Middle frontal gyrus (tissue), 1 donor: ENCODE data around the gene SCTR.

Experiments
- DNase-seq: peaks from one replicate; pipeline ENCODE4 v3.0.0-alpha.2; 2015; ENCODE audit warnings: low spot score; ENCODE audit errors: extremely low spot score

SCTR gene

DNA sequence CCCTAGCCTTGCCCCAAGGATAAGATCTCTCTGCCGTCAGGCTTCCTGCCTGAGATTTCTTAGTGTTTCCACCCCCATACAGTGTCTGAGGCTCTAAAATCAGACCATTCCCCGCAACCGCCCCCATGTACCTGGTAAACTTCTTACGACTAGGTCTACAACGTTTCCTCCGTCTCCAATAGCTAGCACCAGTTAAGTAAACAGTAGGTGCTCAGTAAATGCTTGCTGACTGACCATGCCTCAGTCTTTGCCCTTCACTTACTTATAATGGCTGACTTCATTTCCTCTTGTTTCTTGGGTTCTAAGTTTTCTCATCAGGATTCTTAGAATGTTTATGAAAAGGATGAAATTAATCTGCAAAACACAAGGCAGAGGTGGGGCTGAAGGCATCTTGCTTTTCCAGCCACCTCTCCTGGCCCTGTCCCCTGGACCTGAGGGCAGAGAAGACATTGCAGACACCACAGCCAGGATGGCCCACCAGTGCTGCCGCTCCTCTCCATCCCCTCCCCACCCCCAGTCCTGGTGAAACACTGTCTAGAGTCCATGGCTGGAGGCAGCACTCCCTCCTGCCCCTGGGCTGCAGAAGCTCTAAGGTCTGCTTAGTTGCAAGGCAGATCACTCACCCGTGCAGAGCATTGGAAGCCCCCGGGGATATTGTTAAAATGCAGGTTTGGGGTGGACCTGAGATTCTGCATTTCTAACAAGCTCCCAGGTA lies 75.7 kb downstream of the SCTR start:
- DNase-seq, result no peak

DNA sequence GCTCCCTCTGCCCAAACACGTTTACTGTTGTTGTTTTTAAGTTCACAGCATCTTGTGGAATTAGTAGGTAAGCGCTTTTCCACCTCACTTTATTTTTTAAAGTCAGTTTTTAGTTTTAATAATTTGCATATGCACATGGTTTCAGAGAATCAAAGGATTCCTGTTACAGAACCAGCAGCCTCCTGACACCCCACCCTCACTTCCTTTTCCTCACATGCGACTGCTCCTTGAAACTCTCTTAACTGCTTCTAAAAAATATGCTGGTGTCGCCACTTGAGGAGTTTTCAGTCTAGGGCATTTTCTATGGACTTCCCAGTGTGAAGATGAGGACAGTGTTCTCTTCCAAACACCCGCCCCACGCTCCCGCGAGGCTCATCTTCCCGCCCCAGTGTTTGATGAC lies 78.2 kb downstream of the SCTR start:
- no peak for DNase-seq

DNA sequence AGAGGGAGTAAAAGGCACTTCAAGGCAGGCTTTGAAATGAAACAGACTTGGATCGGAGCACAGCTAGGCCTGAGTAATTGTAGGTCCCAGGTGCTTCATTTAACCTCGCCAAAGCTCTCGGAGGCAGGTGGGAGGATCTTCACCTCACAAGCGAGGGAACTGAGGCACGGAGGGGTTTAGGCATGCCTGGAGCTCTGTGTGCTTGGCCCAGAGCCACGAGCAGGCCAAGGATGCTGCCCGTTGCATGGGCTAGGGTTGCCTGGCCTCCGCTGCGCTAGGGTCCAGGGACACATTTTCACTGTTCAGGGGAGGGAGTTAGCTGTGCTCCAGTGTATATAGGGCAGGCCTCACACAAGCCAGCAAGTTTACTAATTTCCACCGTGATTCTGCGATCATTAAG lies 81.4 kb downstream of the SCTR start:
- DNase-seq, result no peak

DNA sequence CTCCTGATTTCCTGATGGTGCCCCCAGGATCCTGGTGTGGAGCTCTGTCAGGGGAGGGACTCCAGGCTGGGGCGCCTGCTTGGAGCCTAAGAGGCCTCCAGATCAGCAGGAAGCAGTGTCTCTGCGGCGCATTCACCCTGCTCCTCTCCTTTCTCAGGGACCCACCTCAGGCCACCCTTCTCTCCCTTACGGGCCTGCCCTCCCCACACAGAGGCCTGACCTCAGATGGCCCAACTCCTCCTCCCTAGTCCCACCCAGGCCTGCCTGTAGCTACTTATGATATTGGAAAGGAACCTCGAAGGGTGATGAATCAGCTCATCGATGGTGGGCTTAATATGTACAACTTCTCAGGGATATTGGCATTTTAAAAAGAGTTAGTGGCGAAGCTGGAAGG lies 82.1 kb downstream of the SCTR start:
- no peak for DNase-seq

DNA sequence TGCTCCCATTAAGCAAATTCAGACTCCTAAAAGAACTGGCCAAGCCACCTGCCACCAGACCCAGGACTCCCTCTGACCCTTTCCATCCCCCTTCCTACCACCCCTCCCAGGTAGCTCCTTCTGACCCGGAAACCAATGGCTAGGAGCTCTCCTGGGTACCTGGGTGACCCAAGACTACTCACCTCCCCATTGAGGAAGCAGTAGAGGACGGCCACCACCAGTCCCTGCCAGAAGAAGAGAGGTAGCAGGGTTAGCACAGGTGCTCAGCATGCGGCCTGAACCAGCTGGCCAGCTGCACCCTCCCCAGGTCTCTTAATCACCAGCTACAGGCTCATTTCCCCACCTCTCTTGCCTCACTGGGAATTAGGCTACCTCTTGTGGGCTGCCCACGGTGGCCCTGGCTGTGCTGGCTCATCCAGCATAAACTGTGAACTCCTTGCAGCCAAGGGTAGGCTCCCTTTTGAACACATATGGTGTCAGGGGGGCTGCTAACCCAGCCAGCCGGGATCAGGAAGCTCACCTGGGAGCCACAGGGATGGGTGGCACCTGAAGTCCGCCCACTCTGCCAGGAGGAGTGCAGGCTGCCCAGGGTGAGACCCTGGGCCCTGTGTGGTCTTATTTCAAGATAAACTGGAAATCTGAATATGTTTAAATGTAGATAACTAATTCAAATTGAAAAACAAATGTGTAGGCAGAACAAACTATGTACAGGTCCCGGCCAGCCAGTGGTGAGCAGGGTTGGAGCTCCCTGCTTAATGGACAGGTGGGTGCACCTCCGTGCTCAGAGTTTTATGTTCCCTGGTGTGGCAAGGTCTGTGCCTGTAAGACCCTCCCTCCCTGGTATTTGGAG lies 82.7 kb downstream of the SCTR start:
- DNase-seq, result no peak

DNA sequence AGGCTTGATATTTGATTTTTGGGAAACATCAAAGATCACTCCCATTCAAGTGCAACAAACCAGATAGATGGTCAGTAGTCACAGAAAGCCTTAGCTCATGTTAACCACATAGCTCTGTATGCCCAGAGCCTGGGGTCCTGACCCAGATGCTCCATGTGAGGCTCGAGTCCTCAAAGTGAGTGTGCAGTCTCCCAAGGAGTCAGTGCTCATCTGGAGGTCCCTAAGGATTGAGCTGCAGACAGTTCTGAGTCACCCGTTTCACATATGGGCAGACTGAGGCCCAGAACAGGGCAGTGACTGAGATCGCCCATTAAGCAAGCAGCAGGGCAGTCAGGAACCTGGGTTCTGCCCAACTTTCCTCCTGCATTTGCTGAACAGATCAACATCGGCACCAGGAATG lies 83.4 kb downstream of the SCTR start:
- no peak for DNase-seq

DNA sequence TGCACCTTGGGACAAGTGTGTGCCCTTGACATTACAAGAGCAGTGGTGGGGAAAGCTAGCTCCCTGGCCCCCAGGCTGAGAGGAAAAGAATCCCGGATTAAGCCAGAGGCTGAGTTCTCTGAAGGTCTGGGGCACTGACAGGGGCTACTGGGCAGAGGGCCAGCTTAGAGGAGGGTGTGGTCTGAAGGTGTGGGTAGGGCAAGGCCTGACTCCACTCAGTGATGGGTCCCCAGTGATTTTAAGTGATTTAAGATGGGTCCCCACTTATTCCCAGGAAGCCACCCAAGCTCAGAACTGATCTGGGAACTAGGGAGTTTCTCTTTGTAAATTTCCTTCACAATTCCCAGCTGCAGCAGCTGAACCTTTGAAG lies 83.8 kb downstream of the SCTR start:
- no peak for DNase-seq

DNA sequence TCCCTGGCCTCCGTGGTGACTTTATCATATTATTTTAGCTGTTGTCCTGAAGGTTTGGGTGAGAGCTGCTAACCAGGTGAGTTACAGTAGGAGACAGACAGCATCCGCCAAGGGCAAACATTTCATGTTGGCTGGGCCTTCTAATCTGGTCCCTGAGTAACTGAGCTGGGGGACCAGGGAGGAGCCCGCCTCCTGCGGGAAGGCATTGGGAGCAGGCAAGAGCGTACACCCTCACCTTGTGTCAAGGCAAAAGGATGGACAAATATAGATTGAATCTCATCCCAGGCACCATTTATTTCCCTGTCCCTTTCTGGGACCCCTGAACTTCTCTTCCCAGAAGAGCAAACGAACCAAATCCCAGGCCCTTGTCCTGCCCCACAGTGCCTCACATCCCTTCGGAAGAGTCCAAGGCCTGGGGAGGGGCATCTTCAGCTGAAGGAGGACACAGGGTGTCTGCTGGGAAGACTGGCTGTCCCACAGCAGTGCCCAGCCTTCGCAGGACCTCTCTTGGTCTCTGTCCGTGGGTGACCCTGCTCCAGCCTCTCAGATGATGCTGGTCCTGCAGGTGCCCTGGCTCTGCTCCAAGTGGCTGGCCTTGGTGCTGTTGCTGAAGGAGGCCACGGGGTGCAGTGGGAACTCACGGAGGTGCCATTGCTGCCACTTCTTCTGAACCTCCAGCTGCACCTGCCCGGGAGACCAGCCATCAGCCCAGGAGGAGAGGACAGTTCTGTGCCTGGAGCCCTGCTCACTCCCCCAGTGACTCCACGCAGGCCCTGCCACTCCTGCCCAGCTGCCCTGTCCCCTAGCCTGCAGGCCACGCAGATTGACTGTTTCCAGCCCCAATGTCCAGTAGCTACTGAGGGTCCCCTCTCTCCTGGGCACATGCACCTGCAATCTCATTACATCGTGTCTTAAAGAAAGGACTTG lies 84.4 kb downstream of the SCTR start:
- no peak for DNase-seq

DNA sequence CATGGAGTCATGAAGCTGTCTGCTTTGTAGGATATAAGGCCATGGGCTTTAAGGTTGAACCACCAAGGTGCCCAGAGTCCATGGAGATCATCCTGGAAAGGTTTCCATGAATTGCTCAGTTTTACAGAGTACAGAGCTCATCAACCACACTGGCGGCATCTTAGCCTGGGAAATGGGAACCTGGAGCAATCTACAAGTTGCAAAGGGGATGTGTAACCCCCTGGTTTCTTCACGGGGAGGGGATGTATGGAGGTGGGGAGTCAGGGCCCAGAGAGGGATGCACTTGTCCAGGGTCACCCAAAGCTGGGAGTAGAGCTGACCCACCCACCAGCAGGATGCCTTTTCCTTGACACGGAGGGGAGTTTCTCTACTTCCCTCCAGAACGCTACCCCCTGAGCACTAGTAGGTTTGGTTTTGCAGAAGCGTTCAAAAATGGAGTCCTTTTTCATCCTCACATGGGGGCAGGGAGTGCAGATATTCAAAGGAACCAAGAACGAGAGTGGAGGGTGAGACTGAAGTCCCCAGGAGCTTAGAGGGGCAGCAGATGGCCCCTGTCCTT lies 85.5 kb downstream of the SCTR start:
- no peak for DNase-seq

DNA sequence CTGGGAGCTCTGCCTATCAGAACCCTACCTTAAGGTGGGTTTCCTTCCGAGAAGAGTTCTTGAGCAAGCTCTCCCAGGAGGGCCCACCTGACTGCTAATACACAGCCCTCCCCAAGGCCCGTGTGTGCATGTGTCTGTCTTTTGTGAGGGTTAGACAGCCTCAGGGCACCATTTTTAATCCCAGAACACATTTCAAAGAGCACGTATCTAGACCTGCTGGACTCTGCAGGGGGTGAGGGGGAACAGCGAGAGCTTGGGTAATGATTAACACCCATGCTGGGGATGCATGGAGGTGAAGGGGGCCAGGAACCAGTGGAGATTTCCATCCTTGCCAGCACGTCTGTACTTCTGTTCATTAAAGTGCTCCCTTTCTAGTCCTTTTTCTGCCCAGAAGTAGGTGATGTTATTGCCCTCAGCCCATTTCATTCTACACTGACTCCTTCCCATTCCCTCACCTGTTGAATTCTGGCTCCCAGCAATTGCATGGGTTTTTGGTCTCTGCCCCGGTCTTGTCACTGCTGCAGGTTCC lies 86.1 kb downstream of the SCTR start:
- DNase-seq, result no peak

DNA sequence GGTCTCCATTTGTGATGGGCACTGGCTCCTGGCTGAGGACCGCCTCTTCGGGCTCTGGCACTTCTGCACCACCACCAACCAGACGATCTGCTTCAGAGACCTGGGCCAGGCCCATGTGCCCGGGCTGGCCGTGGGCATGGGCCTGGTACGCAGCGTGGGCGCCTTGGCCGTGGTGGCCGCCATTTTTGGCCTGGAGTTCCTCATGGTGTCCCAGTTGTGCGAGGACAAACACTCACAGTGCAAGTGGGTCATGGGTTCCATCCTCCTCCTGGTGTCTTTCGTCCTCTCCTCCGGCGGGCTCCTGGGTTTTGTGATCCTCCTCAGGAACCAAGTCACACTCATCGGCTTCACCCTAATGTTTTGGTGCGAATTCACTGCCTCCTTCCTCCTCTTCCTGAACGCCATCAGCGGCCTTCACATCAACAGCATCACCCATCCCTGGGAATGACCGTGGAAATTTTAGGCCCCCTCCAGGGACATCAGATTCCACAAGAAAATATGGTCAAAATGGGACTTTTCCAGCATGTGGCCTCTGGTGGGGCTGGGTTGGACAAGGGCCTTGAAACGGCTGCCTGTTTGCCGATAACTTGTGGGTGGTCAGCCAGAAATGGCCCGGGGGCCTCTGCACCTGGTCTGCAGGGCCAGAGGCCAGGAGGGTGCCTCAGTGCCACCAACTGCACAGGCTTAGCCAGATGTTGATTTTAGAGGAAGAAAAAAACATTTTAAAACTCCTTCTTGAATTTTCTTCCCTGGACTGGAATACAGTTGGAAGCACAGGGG lies 87.1 kb downstream of the SCTR start:
- no peak for DNase-seq

DNA sequence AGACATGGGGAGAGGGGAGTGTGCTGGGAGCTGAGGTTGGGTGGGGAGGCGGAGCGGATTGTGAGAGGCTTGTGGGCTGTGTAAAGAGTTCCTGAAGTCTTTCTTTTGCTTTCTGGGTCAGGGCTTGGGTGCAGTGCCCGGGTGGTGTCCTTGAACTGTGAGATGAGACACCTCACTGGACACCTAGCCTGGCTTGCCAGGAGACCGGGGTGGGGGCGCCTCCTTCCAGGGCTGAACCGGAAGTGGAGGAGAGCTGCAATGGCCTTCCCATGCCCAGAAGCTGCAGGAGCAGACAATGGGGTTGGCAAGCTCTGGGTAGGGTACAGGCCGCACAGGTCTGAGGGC lies 88.4 kb downstream of the SCTR start:
- no peak for DNase-seq

DNA sequence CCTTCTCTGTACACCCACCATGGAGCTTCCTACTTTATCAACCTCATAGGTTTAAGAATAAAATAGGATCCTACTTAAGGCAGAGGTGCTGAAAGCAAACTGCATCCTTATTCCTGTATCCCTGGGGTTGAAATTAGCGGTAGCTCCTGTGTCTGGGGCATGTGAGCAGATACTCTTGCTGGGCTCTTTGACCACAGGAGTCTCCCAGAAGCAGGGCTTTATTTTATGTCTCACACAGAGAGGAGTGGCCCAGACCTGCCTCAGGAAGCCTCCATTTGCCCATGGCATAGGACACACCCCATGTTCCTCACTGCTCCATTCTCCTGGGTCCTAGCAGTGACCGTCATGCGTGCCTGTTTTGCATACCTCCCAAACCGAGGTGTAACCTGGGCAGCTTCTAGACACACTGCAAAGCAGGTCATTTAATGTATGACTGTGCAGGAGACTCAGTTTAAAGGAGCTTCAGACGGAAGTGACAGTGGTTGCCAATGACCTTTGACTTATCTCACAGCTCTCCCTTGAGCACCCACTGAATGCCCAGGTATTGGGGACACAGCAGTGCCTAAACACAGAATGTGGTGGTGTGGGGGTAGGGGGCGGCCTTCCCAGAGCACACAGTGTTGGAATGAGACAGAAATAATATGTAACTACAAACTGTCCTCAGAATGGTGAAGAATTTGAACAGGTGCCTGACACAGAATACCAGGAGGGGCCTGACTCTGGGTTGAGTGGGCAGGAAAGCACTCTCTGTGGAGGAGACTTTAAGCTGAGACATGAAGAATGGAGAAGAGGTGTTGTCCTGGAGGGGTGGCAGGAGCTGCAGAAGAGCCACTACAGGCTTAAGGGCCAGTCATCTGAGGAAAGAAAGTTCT lies 89.0 kb downstream of the SCTR start:
- no peak for DNase-seq

DNA sequence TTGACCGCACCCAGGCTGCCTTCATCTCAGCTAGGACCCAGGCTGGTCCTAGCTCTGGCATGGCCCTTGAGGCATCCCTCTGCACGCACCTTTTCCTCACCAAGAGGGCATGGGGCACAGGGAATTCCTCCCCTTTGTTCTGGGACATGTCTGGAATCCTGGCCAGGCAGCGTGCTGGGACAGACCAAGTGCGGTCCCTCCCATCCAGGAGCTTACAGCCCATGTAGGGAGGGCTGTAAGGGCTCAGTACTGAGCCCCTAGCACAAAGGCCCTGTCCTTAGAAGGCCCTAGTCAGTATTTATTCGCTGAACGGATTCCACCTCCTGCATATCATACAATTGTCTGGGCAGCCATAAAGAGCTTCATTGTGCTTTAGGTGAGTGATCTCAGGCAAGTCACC lies 89.6 kb downstream of the SCTR start:
- no peak for DNase-seq

DNA sequence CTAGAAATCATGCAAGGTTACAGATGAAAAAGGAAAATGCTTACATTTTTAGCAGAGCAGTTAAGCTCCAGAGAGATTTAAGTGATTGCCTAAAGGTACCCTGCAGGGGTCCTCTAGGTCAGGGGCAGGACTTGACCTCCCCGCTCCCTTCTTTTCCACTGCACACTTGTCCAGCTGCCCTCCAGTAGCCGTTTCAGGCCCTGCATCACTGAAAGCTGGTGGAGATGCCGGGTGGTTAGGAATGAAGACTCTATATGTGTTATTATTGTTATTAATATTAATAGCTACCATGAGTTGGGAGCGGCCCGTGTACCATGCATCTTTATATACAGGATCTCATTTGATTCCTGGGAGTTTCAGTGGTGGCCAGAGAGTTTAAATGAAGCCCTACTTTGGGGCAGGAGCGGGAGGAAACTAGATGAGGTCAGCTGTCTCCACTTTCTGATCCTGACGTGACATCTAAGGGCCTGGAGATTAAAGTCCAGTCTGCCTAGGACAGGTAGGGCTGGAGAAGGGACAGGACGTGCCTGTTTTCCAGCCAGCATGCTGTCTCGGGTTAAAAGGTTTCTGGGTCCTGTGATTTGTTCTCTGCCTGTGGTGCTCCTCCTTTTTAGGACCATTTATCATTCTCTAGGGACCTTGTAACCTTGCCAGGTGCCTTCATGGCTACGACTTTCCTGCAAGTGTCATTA lies 90.5 kb downstream of the SCTR start:
- no peak for DNase-seq

DNA sequence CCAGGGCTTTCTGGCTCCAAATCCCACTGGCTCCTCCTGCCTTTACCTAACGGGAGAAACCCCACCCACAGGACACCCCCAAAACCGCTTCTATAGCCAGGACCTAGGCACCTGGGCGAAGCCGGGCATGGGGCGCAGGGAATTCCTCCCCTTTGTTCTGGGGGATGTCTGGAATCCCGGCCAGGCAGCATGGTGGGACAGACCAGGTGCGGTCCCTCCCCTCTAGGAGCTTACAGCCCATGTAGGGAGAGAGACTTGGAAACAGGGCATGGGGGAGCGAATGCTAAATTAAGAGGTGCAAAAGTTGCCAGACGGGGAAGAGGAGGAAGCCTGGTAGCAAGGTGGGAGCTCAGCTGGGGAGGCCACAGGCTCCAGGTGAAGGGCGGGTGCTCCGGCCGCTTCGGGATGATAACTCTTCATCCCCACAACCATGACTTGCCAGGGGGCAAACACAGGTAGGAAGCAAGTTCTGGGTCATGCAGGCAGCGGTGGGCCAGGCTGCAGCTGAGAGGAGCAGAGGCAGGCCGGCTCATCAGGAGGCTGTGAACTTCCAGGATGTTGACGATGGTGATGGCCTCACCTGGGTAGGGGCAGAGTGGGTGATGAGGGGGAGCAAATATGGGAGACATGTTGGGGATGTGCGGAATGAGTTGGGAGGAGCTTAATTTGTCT lies 91.3 kb downstream of the SCTR start:
- no peak for DNase-seq

DNA sequence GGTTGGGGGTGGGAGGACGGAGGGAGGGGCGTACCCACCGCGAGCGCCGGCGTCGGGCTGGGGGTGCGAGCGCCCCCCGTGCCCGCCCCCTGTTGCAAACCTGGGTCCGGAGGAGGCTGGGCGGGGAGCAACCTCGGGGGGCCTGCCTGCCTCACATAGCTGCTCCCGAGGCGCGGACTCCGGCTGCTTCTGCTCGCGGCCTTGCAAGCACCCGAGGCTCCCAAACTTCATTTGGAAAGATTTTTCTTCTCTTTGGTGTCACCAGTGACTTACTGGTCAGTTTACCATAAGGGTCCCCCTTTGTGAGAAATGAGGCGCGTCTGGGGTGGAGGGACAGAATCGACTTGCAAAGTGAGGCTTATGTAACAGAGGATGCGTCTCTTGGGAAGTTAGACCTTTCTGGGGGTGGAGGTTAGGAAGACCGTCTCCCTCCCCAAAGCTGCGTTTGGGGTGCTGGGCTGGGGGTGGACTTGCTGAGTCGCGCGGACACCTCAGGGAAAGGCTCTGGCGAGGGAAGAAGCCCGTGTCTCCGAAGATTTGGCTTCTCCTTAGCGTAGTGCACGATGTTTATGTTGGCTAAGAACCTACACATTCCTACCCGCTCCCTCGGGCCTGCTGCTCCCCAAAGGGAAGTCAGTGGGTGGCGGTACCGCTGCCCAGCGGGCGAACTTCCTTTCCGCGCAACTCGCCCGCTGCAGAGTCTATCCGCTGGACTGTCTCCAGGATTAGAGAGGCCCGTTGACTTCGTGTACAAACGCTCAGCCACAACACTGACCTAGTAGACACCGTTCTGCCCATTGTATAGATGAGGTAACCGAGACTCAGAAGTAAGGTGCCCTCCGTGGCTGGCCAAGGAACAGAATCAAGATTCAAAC lies 92.1 kb downstream of the SCTR start:
- DNase-seq, result no peak
